NB4 (cell line): ENCODE measurements around the gene PLEKHF1.

Experiments
- DNase-seq: peaks from one replicate; pipeline ENCODE4 v3.0.0; 2010; ENCODE audit warnings: low read depth
- H3K4me3 ChIP-seq: one replicate; pipeline ENCODE4 v1.5.1; 2011; ENCODE audit warnings: mild to moderate bottlenecking, low read depth, low read length, moderate library complexity
- MYC ChIP-seq: IDR thresholded peaks from 2 replicates; pipeline ENCODE4 v1.6.1; 2011; ENCODE audit warnings: low read depth, low read length
- POLR2A ChIP-seq: IDR thresholded peaks from 2 replicates; pipeline ENCODE4 v1.6.1; 2011; ENCODE audit warnings: mild to moderate bottlenecking; ENCODE audit not compliant: insufficient read length; ENCODE audit errors: extremely low read depth
- TF ChIP-seq, protein P1 (sequence below): IDR thresholded peaks from one replicate; pipeline ENCODE4 v1.5.1; 2012; ENCODE audit warnings: low read depth, low read length
- TF ChIP-seq, protein P2 (sequence below): IDR thresholded peaks from 2 replicates; pipeline ENCODE4 v1.6.1; 2011; ENCODE audit warnings: low read depth, low read length

Gene PLEKHF1

GRCh38 chr19:29697523-29698261 lies 32.4 kb downstream of the PLEKHF1 start:
- no peak for DNase-seq
- TF ChIP-seq, protein P1, sequence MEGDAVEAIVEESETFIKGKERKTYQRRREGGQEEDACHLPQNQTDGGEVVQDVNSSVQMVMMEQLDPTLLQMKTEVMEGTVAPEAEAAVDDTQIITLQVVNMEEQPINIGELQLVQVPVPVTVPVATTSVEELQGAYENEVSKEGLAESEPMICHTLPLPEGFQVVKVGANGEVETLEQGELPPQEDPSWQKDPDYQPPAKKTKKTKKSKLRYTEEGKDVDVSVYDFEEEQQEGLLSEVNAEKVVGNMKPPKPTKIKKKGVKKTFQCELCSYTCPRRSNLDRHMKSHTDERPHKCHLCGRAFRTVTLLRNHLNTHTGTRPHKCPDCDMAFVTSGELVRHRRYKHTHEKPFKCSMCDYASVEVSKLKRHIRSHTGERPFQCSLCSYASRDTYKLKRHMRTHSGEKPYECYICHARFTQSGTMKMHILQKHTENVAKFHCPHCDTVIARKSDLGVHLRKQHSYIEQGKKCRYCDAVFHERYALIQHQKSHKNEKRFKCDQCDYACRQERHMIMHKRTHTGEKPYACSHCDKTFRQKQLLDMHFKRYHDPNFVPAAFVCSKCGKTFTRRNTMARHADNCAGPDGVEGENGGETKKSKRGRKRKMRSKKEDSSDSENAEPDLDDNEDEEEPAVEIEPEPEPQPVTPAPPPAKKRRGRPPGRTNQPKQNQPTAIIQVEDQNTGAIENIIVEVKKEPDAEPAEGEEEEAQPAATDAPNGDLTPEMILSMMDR: no peak
- TF ChIP-seq MYC (no peak), POLR2A (no peak)
- TF ChIP-seq, protein P2, sequence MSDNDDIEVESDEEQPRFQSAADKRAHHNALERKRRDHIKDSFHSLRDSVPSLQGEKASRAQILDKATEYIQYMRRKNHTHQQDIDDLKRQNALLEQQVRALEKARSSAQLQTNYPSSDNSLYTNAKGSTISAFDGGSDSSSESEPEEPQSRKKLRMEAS: no peak
- no peak overlapping the region for H3K4me3 ChIP-seq

- TF ChIP-seq POLR2A (no peak), MYC (no peak)
- TF ChIP-seq, protein P2: no peak
- TF ChIP-seq, protein P1: no peak
- no peak overlapping the region for H3K4me3 ChIP-seq
- no peak for DNase-seq
Observed at GRCh38 chr19:29699861-29700260, 34.6 kb downstream of the PLEKHF1 start.

DNA sequence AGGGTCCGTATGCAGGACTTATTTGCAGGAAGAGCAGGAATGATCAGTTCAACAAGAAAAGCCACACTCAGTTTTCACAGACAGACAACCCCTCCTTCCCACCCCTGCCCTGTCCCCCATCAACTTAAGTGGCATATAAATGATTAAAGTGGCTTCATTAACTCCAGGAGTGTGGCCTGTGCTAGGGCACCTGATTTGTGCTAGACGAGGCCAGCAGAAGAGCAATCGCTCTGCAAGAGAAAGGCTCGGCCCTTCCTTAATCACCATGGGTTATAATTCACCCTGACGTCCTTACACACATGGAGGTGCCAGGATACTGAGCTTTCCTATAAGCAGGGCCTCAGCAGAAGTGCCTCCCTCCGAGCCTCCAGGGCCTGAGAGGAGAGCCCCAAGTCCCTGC lies 35.2 kb downstream of the PLEKHF1 start:
- DNase-seq: no peak
- H3K4me3 ChIP-seq: no peak overlapping the region
- no peak for TF ChIP-seq MYC

DNA sequence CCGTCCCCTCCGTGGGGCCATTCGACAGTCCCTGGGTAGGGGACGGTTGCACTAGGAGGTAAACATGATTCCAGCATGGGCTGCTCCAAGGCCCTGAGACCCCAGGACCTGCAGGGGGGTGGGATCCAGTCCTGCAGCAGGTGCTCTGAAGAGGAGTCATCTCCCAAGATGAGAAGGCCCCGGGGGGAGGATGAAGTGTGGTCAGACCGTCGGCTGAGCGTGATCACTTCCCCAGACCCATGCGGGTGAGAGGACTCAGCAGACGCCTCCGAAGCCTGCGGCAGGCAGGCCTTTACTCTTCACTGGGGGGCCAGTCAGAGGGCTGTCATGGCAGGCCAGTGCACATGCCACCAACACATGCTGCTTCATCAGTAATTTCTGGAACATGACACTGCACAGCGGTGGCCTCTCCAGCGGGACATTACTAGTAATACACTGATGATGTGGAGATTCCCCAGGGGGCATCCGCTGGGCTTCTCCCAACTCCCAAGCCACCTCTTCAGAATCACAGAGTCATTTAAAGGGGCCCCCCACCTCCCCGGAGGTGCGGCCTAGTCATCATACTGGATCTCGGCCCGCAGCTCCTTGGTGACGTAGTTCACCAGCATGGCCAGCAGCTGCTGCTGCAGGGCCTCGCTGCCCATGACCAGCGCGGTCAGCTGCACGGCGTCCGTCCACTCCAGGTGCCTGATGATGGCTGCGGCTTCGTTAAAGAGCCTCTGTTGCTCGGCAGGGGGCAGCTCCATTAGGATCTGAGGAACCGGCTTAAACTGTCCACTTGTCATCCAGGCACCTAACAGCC lies 37.1 kb downstream of the PLEKHF1 start:
- H3K4me3 ChIP-seq: no peak overlapping the region
- DNase-seq: no peak
- TF ChIP-seq POLR2A: no peak
- TF ChIP-seq MYC: no peak
- TF ChIP-seq, protein P1: no peak
- TF ChIP-seq, protein P2: no peak

DNA sequence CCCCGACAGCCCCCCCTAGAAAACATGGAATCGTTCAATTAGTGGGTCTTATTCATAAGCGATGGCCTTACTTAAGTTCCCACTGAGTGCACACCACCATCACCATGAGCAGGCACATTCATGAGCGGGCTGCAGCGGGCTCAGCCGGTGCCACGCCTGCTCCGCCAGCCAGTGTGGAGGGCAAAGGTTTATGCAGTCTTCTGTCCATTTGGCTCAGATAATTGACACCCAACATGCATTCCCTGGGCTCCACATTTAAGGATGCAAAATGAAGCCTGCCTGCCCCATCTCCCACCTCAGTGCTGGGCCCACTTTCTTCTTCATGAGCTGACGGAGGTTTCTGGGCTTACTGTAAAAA lies 37.7 kb downstream of the PLEKHF1 start:
- no peak overlapping the region for H3K4me3 ChIP-seq
- TF ChIP-seq, protein P1: no peak
- DNase-seq: no peak

- no peak overlapping the region for H3K4me3 ChIP-seq
- TF ChIP-seq, protein P1: no peak
- DNase-seq: no peak
Observed at GRCh38 chr19:29704562-29705558, 39.6 kb downstream of the PLEKHF1 start.
